Adrenal gland (tissue), 5 donors: ENCODE measurements around the gene AVPR1B.

Experiments used
- CTCF ChIP-seq, 6 experiments: fragments of 450-650 bp in 4 of 6; fragments of 200-600 bp in 2 of 6; sonication (generic) in 1 of 6; IDR thresholded peaks; 1 replicate in 5 of 6; 2 replicates in 1 of 6; pipeline versions ENCODE4 v1.5.1 to v1.8.0; 2016 to 2021; ENCODE audit warnings: antibody characterized with exemption in 6 of 6, mild to moderate bottlenecking in 2 of 6, moderate library complexity in 1 of 6
- POLR2A ChIP-seq, 2 donors: fragments of 450-650 bp; IDR thresholded peaks; one replicate each; pipeline ENCODE4 v1.6.1; 2017; ENCODE audit warnings: antibody characterized with exemption in 2 of 2, mild to moderate bottlenecking in 2 of 2, moderate library complexity in 1 of 2
- donor health status: DM: no; HTN: no; CAD: no.

GRCh38 chr1:206145771-206146290 lies 28.6 kb upstream of the AVPR1B start:
- TF ChIP-seq CTCF (IDR thresholded peaks at IDR 0.05) (no peak), POLR2A (IDR thresholded peaks at IDR 0.05) (no peak)
